Endothelial cell of umbilical vein (primary cell): Measurements from ENCODE around the gene IMPDH2. TPM values are rescaled to one million over a fixed set of nuclear protein-coding genes. Genes with fewer than 3 reads are reported as not detected.

Experiments used
- BruUV-seq: library from RNA; stranded (reverse); fragments of 400-500 nt; replicated peaks from 2 replicates; lab custom pipeline; 2021; lab: Mats Ljungman, UMichigan
- CTCF ChIA-PET: fragments of 300-600, 350-600 bp; sonication (Branson Sonifier 250); formaldehyde crosslinking; loops from one replicate; lab custom pipeline; 2021; ENCODE audit warnings: antibody characterized with exemption, inconsistent platforms; lab: Charles Lee
- POLR2A ChIA-PET: fragments of 300-600, 350-600 bp; sonication (Branson Sonifier 250); formaldehyde crosslinking; loops from one replicate; lab custom pipeline; 2021; ENCODE audit warnings: antibody characterized with exemption, inconsistent platforms; lab: Charles Lee
- DNase-seq: peaks from one replicate; pipeline ENCODE4 v3.0.0-alpha.2; 2011; ENCODE audit warnings: low read depth, low spot score
- FAIRE-seq: peaks from 2 replicates; lab custom pipeline; 2011; peaks lifted over from hg19 to GRCh38; lab: Jason Lieb, UNC
- H2AFZ ChIP-seq: 2 replicates; pipeline ENCODE4 v1.6.0; 2012; ENCODE audit warnings: low read depth, low read length, control low read depth, inconsistent platforms
- H3K27ac ChIP-seq: 2 replicates; pipeline ENCODE4 v1.5.1; 2011; ENCODE audit warnings: low read depth, mild to moderate bottlenecking, control low read depth, low read length, moderate library complexity; ENCODE audit not compliant: insufficient read depth
- H3K27me3 ChIP-seq, 2 experiments: 2 replicates each; pipeline versions ENCODE4 v1.6.0 to v1.6.1; 2011; ENCODE audit warnings: low read length in 2 of 2, mixed read lengths in 1 of 2; ENCODE audit not compliant: control insufficient read depth in 2 of 2, insufficient read depth in 2 of 2
- H3K36me3 ChIP-seq, 2 experiments: 2 replicates in 1 of 2; 3 replicates in 1 of 2; pipeline ENCODE4 v1.5.1; 2011; ENCODE audit warnings: low read length in 2 of 2, mild to moderate bottlenecking in 1 of 2, moderate library complexity in 1 of 2; ENCODE audit not compliant: control insufficient read depth in 2 of 2, insufficient read depth in 2 of 2; ENCODE audit errors: extremely low read depth in 1 of 2
- H3K4me1 ChIP-seq: 3 replicates; pipeline ENCODE4 v1.5.1; 2011; ENCODE audit warnings: mild to moderate bottlenecking, low read length; ENCODE audit not compliant: control insufficient read depth, insufficient read depth; ENCODE audit errors: extremely low read depth
- H3K4me2 ChIP-seq: 2 replicates; pipeline ENCODE4 v1.6.1; 2011; ENCODE audit warnings: low read length, control low read depth, mixed read lengths; ENCODE audit not compliant: insufficient read depth
- H3K4me3 ChIP-seq, 3 experiments: fragments of 200-600 bp in 1 of 3; sonication (generic), shearing (Covaris generic) in 1 of 3; replicated peaks in 1 of 3; 2 replicates each; pipeline ENCODE4 v1.5.1; 2011 to 2016; ENCODE audit warnings: control low read depth in 3 of 3, low read length in 3 of 3, mild to moderate bottlenecking in 2 of 3, inconsistent platforms in 1 of 3, low read depth in 1 of 3, moderate library complexity in 1 of 3; ENCODE audit not compliant: insufficient read depth in 1 of 3
- H3K79me2 ChIP-seq: 2 replicates; pipeline ENCODE4 v1.6.0; 2012; ENCODE audit warnings: low read length, inconsistent platforms; ENCODE audit not compliant: control insufficient read depth, insufficient read depth
- H3K9ac ChIP-seq: replicated peaks from 2 replicates; pipeline ENCODE3; 2011; ENCODE audit warnings: low read length, control low read depth; ENCODE audit not compliant: insufficient read depth; ENCODE audit errors: extremely low read depth
- H3K9me1 ChIP-seq: replicated peaks from 3 replicates; pipeline ENCODE4 v1.6.0; 2011; ENCODE audit warnings: mild to moderate bottlenecking, low read length; ENCODE audit not compliant: control insufficient read depth, insufficient read depth; ENCODE audit errors: extremely low read depth
- H3K9me3 ChIP-seq: replicated peaks from 2 replicates; pipeline ENCODE4 v1.5.1; 2012; ENCODE audit warnings: low read length, inconsistent platforms; ENCODE audit not compliant: control insufficient read depth, insufficient read depth
- H4K20me1 ChIP-seq: replicated peaks from 2 replicates; pipeline ENCODE3; 2011; ENCODE audit warnings: mild to moderate bottlenecking, low read length; ENCODE audit not compliant: control insufficient read depth, insufficient read depth; ENCODE audit errors: extremely low read depth
- FOS ChIP-seq: IDR thresholded peaks from 2 replicates; pipeline ENCODE4 v1.6.1; 2011; ENCODE audit warnings: mild to moderate bottlenecking, low read length, moderate library complexity, borderline replicate concordance; ENCODE audit not compliant: insufficient read depth
- GATA2 ChIP-seq: IDR thresholded peaks from 2 replicates; pipeline ENCODE4 v1.7.0; 2011; ENCODE audit warnings: low read depth, mild to moderate bottlenecking, moderate library complexity, mixed read lengths, low read length; ENCODE audit not compliant: insufficient read length, insufficient read depth
- JUN ChIP-seq: IDR thresholded peaks from 2 replicates; pipeline ENCODE4 v1.6.1; 2011; ENCODE audit warnings: borderline replicate concordance, low read depth; ENCODE audit not compliant: insufficient read length, insufficient read depth
- MYC ChIP-seq: IDR thresholded peaks from one replicate; pipeline ENCODE4 v1.6.1; 2011; ENCODE audit warnings: mild to moderate bottlenecking, low read depth, low read length
- POLR2A ChIP-seq: IDR thresholded peaks from 2 replicates; pipeline ENCODE4 v1.6.1; 2012; ENCODE audit warnings: low read depth, mild to moderate bottlenecking, control low read depth, low read length
- POLR2AphosphoS5 ChIP-seq: IDR thresholded peaks from 2 replicates; pipeline ENCODE4 v1.6.1; 2012; ENCODE audit warnings: low read depth, mild to moderate bottlenecking, control low read depth, low read length, moderate library complexity; ENCODE audit not compliant: insufficient read depth
- dilution Hi-C: fragments of 300-500 bp; cut with MboI; formaldehyde crosslinking; loops from one replicate; pipeline ENCODE4 v1.15.0; 2019; ENCODE audit warnings: low sequenced_read_pairs; ENCODE audit not compliant: extremely low pct_ligation_motif_present
- intact Hi-C: fragments of 100-400 bp; cut with micrococcal nuclease; formaldehyde crosslinking; loops from one replicate; pipeline ENCODE4 v1.10.0; 2022
- polyA plus RNA-seq, 4 experiments: library from polyadenylated mRNA; depleted of rRNA in 3 of 4; stranded (reverse) in 3 of 4; unstranded in 1 of 4; fragments of >200 nt; gene quantifications; 2 replicates each; pipeline versions ENCODE4 v1.2.1 to v1.2.3, GENCODE V29; 2011 to 2012; ENCODE audit warnings: missing spikeins in 1 of 4
- total RNA-seq: library from RNA; stranded (reverse); gene quantifications from 2 replicates; pipeline ENCODE4 v1.2.3, GENCODE V29; 2021
- TF ChIP-seq, protein P1 (sequence below): IDR thresholded peaks from 2 replicates; pipeline ENCODE4 v1.6.1; 2011; ENCODE audit not compliant: insufficient read depth, insufficient read length

Gene IMPDH2
- total and polyA plus RNA-seq, 2 donors (not counting 3 experiments of a cell fraction or from before 2014, with no cell fraction given): 167 to 189 TPM

DNA sequence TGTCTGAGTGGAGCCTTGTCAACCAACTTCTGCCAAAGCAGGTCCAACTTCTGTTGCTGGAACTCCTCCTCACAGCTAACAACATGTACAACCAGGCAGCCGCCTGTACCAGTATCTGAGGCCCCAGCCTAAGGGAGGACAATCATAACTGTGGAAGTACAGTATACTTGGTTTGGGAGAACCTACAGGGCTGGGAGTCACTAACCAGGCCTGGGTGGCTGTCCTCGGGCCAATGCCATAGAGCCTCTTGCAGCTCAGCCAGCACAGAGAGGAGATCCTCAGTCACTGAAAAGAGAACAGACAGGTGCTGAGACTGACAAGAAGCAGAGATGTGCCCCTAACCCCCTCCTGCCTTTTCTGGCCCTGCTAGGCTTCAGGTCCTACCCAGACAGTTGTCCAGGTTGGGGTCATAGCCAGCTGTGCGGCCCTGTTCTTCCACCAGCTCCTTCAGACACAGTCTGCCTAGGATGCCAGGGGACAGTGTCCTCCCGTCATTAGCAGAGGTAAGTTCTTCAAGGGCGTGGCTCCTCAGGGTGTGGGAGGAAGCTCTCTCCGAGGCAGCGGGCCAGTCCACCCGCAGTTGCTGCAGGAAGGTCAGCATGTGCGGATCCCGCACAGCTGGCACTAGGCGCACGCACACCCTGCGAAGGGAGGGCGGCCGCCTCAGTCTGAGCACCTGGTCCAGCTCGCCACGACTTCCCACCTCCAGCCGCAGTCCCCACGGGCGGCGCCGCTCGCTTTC lies 11.8 kb downstream of the IMPDH2 start:
- Histone ChIP-seq H3K9ac (no peak overlapping the region), H3K9me1 (no peaks in the 10 kb centered on the region), H3K36me3 (peaks cover 5 to 41% of the 10 kb centered on the region in 2 experiments), H3K79me2 (peaks cover 21% of the 10 kb centered on the region), H3K4me1 (peaks cover 22% of the 10 kb centered on the region), H3K4me2 (peak overlapping the region; percentile 68), H3K27me3 (no peaks in the 10 kb centered on the region), H4K20me1 (no peaks in the 10 kb centered on the region), H3K9me3 (no peaks in the 10 kb centered on the region), H2AFZ (peak overlapping the region; percentile 56), H3K4me3 (peak overlapping the region; percentile 69 to 78 (median 70)), H3K27ac (no peak overlapping the region)
- TF ChIP-seq JUN: no peak
- no peak for TF ChIP-seq MYC
- no peak for TF ChIP-seq POLR2AphosphoS5
- TF ChIP-seq FOS: no peak
- no peak for TF ChIP-seq GATA2
- no peak for TF ChIP-seq POLR2A
- TF ChIP-seq, protein P1, sequence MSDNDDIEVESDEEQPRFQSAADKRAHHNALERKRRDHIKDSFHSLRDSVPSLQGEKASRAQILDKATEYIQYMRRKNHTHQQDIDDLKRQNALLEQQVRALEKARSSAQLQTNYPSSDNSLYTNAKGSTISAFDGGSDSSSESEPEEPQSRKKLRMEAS: no peak
- FAIRE-seq: no peak
- ChIA-PET POLR2A (interaction anchor here (0.9 to 4.2 kb wide), 2 partner anchors 9 to 12 kb away, joined by 4 to 17 read pairs; partner anchors contain the start of genes IMPDH2 and WDR6), CTCF (interaction anchor here (1.4 to 8.3 kb wide), 2 partner anchors 10 to 29 kb away, joined by 10 to 127 read pairs; partner anchors contain the start of genes P4HTM and WDR6)
- peak; percentile 17 for DNase-seq
- intact Hi-C loops: no loop called here
- BruUV-seq: no TSS peak
- dilution Hi-C loops: no loop called here
